Activated CD8-positive, alpha-beta memory T cell treated with anti-CD3 and anti-CD28 coated beads, Interleukin-2, amount 50 U/mL, for 1 hour (primary cell): ENCODE data around the gene PUS3.
"Not testable (repeated sequence)": the region's sequence is repeated elsewhere in the genome, so short reads cannot be mapped to it uniquely, and the experiment has no call there.

Experiments used
- DNase-seq: peaks from one replicate; pipeline ENCODE4 v3.0.0-alpha.2; 2020; ENCODE audit errors: extremely low read depth

Gene PUS3

GRCh38 chr11:125865354-125865753, 37.7 kb downstream of the PUS3 start:
- not testable (repeated sequence) for DNase-seq

- DNase-seq = not testable (repeated sequence)
These were observed 40.2 kb downstream of the PUS3 start for GRCh38 chr11:125862786-125863185.

- not testable (repeated sequence) for DNase-seq
These were observed 45.3 kb downstream of the PUS3 start for GRCh38 chr11:125857670-125858069.

GRCh38 chr11:125846188-125846587, 56.8 kb downstream of the PUS3 start:
- DNase-seq = no peak
